B cell (primary cell): Measurements from ENCODE around the gene ADAMTS17. TPM values are rescaled to one million over a fixed set of nuclear protein-coding genes. Genes with fewer than 3 reads are reported as not detected.

Source experiments
- ATAC-seq: fragments of 200-7000 bp; cut with Tn5 transposase; one replicate; pipeline ENCODE4 v1.10.0; 2021; ENCODE audit warnings: low read depth, mild to moderate bottlenecking, moderate number of reproducible peaks, moderate library complexity
- CTCF ChIA-PET: fragments of 350-600 bp; sonication (Branson Sonifier 250); formaldehyde crosslinking; loops from one replicate; lab custom pipeline; 2021; ENCODE audit warnings: antibody characterized with exemption, inconsistent platforms; lab: Charles Lee
- POLR2A ChIA-PET: fragments of 350-600 bp; sonication (Branson Sonifier 250); formaldehyde crosslinking; loops from one replicate; lab custom pipeline; 2021; ENCODE audit warnings: antibody characterized with exemption; lab: Charles Lee
- DNase-seq: peaks from one replicate; pipeline ENCODE4 v3.0.0; 2013
- H2AFZ ChIP-seq: 2 replicates; pipeline ENCODE4 v1.6.1; 2012; ENCODE audit warnings: mild to moderate bottlenecking, low read depth, low read length; ENCODE audit not compliant: insufficient read depth, poor library complexity, severe bottlenecking
- H3K27ac ChIP-seq, 2 donors: 1 replicate in 1 of 2; 2 replicates in 1 of 2; pipeline ENCODE4 v1.5.1; 2012 to 2013; ENCODE audit warnings: low read length in 2 of 2, mild to moderate bottlenecking in 2 of 2, moderate library complexity in 1 of 2
- H3K27me3 ChIP-seq, 4 experiments: fragments of 200-600 bp in 1 of 4; sonication (generic) in 1 of 4; replicated peaks in 1 of 4; 1 replicate in 2 of 4; 2 replicates in 2 of 4; pipeline versions ENCODE4 v1.6.1 to v1.7.0; 2013 to 2016; ENCODE audit warnings: low read length in 3 of 4, mild to moderate bottlenecking in 2 of 4, mixed read lengths in 1 of 4, moderate library complexity in 1 of 4; ENCODE audit not compliant: insufficient read depth in 4 of 4, control insufficient read depth in 3 of 4; ENCODE audit errors: control extremely low read depth in 1 of 4
- H3K36me3 ChIP-seq, 2 experiments: replicated peaks in 1 of 2; 1 replicate in 1 of 2; 2 replicates in 1 of 2; pipeline versions ENCODE4 v1.6.1 to v1.7.1; 2013; ENCODE audit warnings: low read length in 1 of 2; ENCODE audit not compliant: insufficient read depth in 2 of 2, control insufficient read depth in 1 of 2; ENCODE audit errors: control extremely low read depth in 1 of 2, extremely low read depth in 1 of 2
- H3K4me1 ChIP-seq, 2 donors: fragments of 200-600 bp in 1 of 2; sonication (generic) in 1 of 2; 1 replicate in 1 of 2; 2 replicates in 1 of 2; pipeline versions ENCODE4 v1.5.1 to v1.6.1; 2013 to 2017; ENCODE audit warnings: low read length in 2 of 2; ENCODE audit not compliant: control insufficient read depth in 2 of 2, insufficient read depth in 2 of 2
- H3K4me2 ChIP-seq: replicated peaks from 2 replicates; pipeline ENCODE3; 2012; ENCODE audit warnings: mild to moderate bottlenecking, low read depth, low read length; ENCODE audit not compliant: poor library complexity, severe bottlenecking
- H3K4me3 ChIP-seq, 5 experiments: fragments of 200-600 bp in 1 of 5; sonication (generic) in 1 of 5; 1 replicate in 3 of 5; 2 replicates in 2 of 5; pipeline versions ENCODE4 v1.5.1 to v1.7.0; 2011 to 2016; ENCODE audit warnings: low read length in 4 of 5, mild to moderate bottlenecking in 4 of 5, low read depth in 2 of 5, control low read depth in 1 of 5, moderate library complexity in 1 of 5; ENCODE audit not compliant: insufficient read depth in 1 of 5; ENCODE audit errors: control extremely low read depth in 1 of 5, extremely low read depth in 1 of 5
- H3K79me2 ChIP-seq: fragments of 200-600 bp; sonication (generic); one replicate; pipeline ENCODE4 v1.6.0; 2016; ENCODE audit warnings: low read length; ENCODE audit not compliant: control insufficient read depth, insufficient read depth
- H3K9ac ChIP-seq: fragments of 200-600 bp; sonication (generic); 2 replicates; pipeline ENCODE4 v1.6.1; 2017; ENCODE audit warnings: mild to moderate bottlenecking, low read length, moderate library complexity
- H3K9me3 ChIP-seq, 3 donors: one replicate each; pipeline versions ENCODE4 v1.6.1 to v1.7.1; 2013; ENCODE audit warnings: low read length in 2 of 3; ENCODE audit not compliant: control insufficient read depth in 2 of 3, insufficient read depth in 1 of 3; ENCODE audit errors: control extremely low read depth in 1 of 3
- H4K20me1 ChIP-seq: 2 replicates; pipeline ENCODE4 v1.6.0; 2012; ENCODE audit warnings: mild to moderate bottlenecking, low read length; ENCODE audit not compliant: insufficient read depth, control insufficient read depth, poor library complexity, severe bottlenecking
- H3K27ac Mint-ChIP-seq: one replicate; pipeline ENCODE4 v1.8.0; 2021; ENCODE audit warnings: mixed read lengths
- H3K27me3 Mint-ChIP-seq: one replicate; pipeline ENCODE4 v1.8.0; 2021; ENCODE audit warnings: mixed read lengths
- H3K4me1 Mint-ChIP-seq: one replicate; pipeline ENCODE4 v1.8.0; 2021; ENCODE audit warnings: mixed read lengths
- H3K4me3 Mint-ChIP-seq: one replicate; pipeline ENCODE4 v1.8.0; 2021; ENCODE audit warnings: mixed read lengths
- H3K9me3 Mint-ChIP-seq: one replicate; pipeline ENCODE4 v1.8.0; 2022; ENCODE audit warnings: mixed read lengths; ENCODE audit not compliant: insufficient read depth
- EZH2 ChIP-seq: IDR thresholded peaks from 2 replicates; pipeline ENCODE4 v1.6.1; 2012; ENCODE audit warnings: borderline replicate concordance, low read depth, mild to moderate bottlenecking, moderate library complexity, low read length; ENCODE audit not compliant: insufficient read depth, poor library complexity, severe bottlenecking
- WGBS: methylation state at CpG from one replicate; pipeline ENCODE4 v1.1.5; 2013; ENCODE audit warnings: missing lambda C conversion rate; ENCODE audit not compliant: insufficient coverage; 5-methylcytosine and 5-hydroxymethylcytosine counted together
- intact Hi-C: fragments of 100-400 bp; cut with micrococcal nuclease; formaldehyde crosslinking; loops from one replicate; pipeline ENCODE4 v1.10.0; 2022
- polyA plus RNA-seq: library from polyadenylated mRNA; depleted of rRNA; stranded (reverse); fragments of >200 nt; gene quantifications from 2 replicates; pipeline ENCODE4 v1.2.3, GENCODE V29; 2012
- total RNA-seq, 2 donors: library from RNA; stranded (reverse); fragments of 120-200 nt in 1 of 2; gene quantifications; 1 replicate in 1 of 2; 2 replicates in 1 of 2; pipeline versions ENCODE4 v1.2.3 to v1.2.4, GENCODE V29; 2013 to 2022
- TF ChIP-seq, protein P1 (sequence below): fragments of 200-600 bp; IDR thresholded peaks from one replicate; pipeline ENCODE4 v1.8.0; 2022; ENCODE audit warnings: antibody characterized with exemption, mild to moderate bottlenecking

Gene ADAMTS17
- total and polyA plus RNA-seq, 2 donors (not counting 1 experiment from before 2014, with no cell fraction given): 0.10 TPM; not detected in 1

DNA sequence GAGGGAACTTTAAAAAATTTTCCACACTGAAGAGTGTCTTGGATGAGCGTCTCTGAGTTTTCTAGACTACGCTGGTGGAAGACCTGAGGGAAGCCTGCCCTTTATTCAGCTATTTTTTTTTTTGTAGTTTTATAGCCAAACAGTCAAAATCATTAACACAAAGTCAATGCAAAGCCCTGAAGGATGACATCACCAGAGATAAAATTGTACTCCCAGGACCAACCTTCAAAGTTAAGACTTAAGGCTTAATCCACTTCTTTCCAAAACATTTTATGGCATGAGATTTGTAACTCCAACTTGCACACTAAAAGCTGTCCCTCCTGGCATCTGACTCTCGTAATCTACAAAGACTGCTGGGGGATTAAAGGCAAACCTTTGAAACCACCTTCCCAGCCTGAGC, 345.1 kb downstream of the ADAMTS17 start:
- no peak overlapping the region for H3K4me3 ChIP-seq
- no peaks in the 10 kb centered on the region for H3K4me1 ChIP-seq
- CTCF ChIA-PET: no interaction called here
- H3K9ac ChIP-seq: no peak overlapping the region
- POLR2A ChIA-PET: no interaction called here
- intact Hi-C loops: no loop called here
- H3K4me3 Mint-ChIP-seq: no peak overlapping the region
- H3K4me1 Mint-ChIP-seq: no peaks in the 10 kb centered on the region
- H3K9me3 Mint-ChIP-seq: no peaks in the 10 kb centered on the region
- peaks cover 0 to 12% (median 0%) of the 10 kb centered on the region in 3 donors for H3K9me3 ChIP-seq
- H4K20me1 ChIP-seq: no peaks in the 10 kb centered on the region
- H3K27me3 Mint-ChIP-seq: no peaks in the 10 kb centered on the region
- H2AFZ ChIP-seq: no peak overlapping the region
- no peaks in the 10 kb centered on the region for H3K36me3 ChIP-seq
- peaks cover 0 to 2% (median 0%) of the 10 kb centered on the region in 4 experiments for H3K27me3 ChIP-seq
- H3K4me2 ChIP-seq: no peak overlapping the region
- TF ChIP-seq EZH2: no peak
- TF ChIP-seq, protein P1, sequence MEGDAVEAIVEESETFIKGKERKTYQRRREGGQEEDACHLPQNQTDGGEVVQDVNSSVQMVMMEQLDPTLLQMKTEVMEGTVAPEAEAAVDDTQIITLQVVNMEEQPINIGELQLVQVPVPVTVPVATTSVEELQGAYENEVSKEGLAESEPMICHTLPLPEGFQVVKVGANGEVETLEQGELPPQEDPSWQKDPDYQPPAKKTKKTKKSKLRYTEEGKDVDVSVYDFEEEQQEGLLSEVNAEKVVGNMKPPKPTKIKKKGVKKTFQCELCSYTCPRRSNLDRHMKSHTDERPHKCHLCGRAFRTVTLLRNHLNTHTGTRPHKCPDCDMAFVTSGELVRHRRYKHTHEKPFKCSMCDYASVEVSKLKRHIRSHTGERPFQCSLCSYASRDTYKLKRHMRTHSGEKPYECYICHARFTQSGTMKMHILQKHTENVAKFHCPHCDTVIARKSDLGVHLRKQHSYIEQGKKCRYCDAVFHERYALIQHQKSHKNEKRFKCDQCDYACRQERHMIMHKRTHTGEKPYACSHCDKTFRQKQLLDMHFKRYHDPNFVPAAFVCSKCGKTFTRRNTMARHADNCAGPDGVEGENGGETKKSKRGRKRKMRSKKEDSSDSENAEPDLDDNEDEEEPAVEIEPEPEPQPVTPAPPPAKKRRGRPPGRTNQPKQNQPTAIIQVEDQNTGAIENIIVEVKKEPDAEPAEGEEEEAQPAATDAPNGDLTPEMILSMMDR: no peak
- no peak for DNase-seq
- no peak overlapping the region for H3K27ac ChIP-seq
- WGBS: no CpG with 5 or more reads among the region's 3 CpGs
- H3K27ac Mint-ChIP-seq: no peak overlapping the region
- ATAC-seq: no peak
- no peaks in the 10 kb centered on the region for H3K79me2 ChIP-seq

DNA sequence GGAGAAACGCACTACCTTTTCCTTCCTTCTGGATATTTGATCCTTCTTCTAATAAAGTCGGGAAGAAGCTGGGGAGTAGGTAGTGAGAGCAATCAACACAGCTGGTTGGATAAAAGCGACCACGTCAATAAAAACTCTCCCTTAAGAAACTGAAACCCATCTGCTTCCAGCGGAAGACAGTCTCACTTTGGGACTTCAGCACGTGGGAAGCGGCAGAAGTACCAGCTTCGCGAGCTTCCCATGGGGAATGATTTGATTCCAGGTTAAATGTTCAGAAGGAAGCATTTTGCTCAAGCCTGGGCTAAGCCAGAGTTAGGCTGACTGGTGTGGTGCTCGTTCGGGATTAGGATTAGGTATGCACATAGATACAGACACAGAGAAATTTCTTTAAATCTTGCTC, 346.2 kb downstream of the ADAMTS17 start:
- CTCF ChIA-PET: no interaction called here
- no peaks in the 10 kb centered on the region for H3K4me1 Mint-ChIP-seq

More for the DNA sequence above, 346.2 kb downstream of the ADAMTS17 start:
- no peaks in the 10 kb centered on the region for H3K9me3 Mint-ChIP-seq
- Histone ChIP-seq H3K9me3 (peaks cover 0 to 12% (median 0%) of the 10 kb centered on the region in 3 donors), H3K9ac (no peak overlapping the region), H3K27ac (no peak overlapping the region), H2AFZ (no peak overlapping the region), H3K4me3 (no peak overlapping the region), H3K4me2 (no peak overlapping the region), H3K27me3 (peaks cover 0 to 2% (median 0%) of the 10 kb centered on the region in 4 experiments), H3K79me2 (no peaks in the 10 kb centered on the region), H4K20me1 (no peaks in the 10 kb centered on the region), H3K4me1 (no peaks in the 10 kb centered on the region), H3K36me3 (no peaks in the 10 kb centered on the region)
- no peak overlapping the region for H3K27ac Mint-ChIP-seq
- ATAC-seq (no peak), DNase-seq (no peak)
- TF ChIP-seq EZH2: no peak
- TF ChIP-seq, protein P1: no peak
- intact Hi-C loops: no loop called here
- H3K27me3 Mint-ChIP-seq: no peaks in the 10 kb centered on the region
- no peak overlapping the region for H3K4me3 Mint-ChIP-seq
- POLR2A ChIA-PET: no interaction called here
- 83% methylated on average over 5 of the region's 11 CpGs for WGBS
